Stimulated activated CD4-positive, alpha-beta T cell treated with anti-CD3 and anti-CD28 coated beads, Interleukin-12 subunit alpha, Interleukin-12 subunit beta, amount 100 ng/mL, for 24 hours (primary cell): Measurements from ENCODE around the gene CDK5R1.
"Not testable (repeated sequence)": the region's sequence is repeated elsewhere in the genome, so short reads cannot be mapped to it uniquely, and the experiment has no call there.

Experiments used
- DNase-seq, 2 experiments: peaks; one replicate each; pipeline ENCODE4 v3.0.0-alpha.2; 2020; ENCODE audit warnings: low read depth in 2 of 2

CDK5R1 gene

DNA sequence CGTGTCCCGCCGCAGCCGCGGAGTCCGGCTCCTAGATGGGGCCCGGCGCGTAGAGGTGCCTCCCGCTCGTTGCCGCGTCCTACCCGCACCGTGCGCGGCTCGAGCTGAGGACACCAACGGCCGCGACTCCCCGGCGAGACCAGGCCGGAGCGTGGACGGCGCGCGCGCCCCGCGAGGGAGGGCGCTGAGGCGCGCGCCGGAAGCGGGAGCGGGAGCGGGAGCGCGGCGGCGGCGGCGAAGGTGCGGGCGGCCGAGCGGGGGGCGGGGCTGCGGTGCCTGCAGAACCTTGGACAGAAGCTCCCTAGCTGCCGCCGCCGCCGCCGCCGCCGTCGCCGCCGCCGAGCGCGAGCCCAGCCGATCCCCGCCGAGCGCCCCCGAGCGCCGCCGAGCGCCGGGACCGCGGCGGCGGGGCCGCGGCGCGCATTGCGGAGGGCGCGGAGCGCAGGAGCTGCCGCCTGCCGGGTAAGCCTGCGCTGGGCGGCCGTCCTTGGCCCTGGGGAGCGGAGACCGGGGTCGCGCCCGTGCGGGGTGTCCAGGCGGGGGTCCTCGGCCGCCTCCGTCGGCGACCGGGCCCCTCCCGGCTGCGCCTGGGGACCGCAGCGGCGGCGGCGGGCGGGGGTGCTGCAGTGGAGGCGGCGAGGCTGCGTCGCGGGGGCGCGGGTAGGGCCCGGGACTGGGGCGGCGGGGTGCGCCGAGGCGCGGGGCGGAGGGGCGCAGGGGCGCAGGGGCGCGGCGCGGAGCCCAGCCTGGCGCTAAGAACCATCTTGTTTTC, at the start of gene CDK5R1:
Gene CDK5R1, plus strand, starts transcription at position 293 of the 772 bp plus-strand sequence. CDS start 628 bp downstream, outside the sequence.
- DNase-seq = peak in 1 of 2 experiments; percentile 60

- no peak for DNase-seq
Measured at GRCh38 chr17:32440722-32441121, 46.1 kb upstream of the CDK5R1 start.

DNA sequence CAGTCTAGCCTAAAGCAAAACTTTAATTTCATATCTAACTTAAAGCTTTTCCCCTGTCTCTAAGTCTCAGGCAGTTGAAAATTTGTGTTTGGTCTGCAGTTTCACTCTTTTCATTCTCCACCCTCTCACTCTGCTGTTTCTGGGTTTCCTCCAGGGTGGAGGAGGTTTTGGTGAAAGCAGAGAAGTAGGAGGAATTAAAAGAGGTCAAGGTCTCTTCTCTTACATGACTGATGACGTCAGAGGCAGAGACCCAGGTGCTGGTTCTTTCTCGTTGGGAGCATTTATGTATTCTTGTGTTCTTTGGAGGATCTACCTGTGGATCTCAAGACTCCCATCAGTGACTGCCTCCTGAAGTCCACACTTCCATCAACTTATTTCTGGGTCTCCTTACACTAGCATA, 44.9 kb upstream of the CDK5R1 start:
- DNase-seq = no peak

DNA sequence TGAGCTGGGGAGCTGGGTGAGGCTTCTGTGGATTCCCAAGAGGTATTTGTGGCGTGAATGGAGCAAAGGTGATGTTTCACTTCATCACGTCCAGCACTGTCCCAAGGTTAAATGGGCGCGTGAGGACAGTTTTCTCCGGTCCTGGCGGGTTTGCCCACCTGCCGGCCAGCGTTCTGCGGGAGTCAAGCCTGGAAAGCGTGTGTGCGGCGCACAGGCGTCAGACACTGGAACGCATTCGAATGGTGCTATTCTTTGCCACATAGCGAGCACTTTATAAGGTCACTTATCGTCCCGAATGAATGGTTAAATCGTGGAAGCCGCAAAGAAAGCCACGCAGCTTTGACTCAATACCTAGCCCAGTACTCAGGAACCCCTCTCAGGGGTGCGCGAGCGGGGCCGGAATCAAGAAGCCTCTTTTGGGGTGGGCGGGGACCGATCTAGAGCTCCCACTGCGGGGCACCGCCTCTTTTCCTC, 42.9 kb upstream of the CDK5R1 start:
- DNase-seq = no peak

DNA sequence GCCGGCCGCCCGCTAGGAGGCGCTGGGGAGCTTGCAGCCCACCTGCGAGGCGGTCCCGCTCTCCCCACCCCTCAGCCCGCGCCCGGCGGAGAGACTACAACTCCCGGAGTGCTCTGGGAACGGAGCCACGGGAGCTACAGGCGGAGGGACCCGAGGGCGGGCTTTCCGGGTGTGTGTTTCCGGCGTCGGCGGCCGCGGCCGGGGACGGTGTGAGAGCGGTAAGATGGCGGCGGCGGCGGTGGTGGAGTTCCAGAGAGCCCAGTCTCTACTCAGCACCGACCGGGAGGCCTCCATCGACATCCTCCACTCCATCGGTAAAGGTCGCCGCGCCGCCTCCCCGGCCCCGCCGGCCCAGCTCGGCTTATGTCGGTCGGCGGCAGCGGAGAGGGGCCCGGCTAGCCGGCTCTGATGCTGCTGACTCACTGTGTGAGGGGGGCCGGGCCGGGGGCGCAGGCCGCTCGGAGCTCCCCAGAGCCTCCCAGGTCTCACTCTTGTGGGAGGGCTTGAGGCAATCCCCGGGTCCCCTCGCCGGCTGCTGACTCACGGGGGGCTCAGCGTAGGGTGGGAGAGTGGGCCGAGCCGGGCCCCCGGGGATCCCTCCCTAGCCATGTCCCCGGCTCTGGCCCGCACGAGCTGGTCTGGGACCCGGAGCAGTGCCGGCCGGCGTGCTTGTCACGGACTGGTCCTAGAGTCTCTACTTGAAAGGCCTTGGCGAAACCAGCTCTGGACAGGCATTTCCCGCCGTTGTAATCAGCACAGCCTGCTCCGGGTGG, 42.3 kb upstream of the CDK5R1 start, which contains the start of gene PSMD11:
Gene PSMD11, plus strand, starts transcription at position 210 of the 773 bp plus-strand sequence. Its CDS starts 14 bp downstream, at position 224.
- DNase-seq = peak; percentile 98 to 99

- DNase-seq = peak; percentile 24 to 28
Measured at GRCh38 chr17:32445074-32445415, 41.7 kb upstream of the CDK5R1 start.

DNA sequence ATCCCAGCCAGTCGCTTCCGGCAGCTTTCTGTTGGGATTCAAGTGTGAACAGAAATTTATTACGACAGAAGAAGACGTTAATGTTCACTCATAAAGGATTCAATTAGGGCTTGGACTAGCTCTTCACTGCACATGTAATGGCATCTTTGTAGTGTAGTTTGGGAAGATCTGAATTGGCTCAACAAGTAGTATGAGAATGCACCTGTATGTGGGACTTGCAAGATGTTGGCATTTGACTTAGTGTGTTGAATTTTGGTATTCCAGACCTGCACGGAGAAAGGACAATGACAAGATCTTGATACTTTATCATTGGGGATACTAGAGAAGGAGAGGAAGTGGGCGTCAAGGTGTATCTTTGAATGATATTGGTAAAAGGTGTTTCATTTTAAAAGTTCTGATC, 41.3 kb upstream of the CDK5R1 start:
- no peak for DNase-seq

DNA sequence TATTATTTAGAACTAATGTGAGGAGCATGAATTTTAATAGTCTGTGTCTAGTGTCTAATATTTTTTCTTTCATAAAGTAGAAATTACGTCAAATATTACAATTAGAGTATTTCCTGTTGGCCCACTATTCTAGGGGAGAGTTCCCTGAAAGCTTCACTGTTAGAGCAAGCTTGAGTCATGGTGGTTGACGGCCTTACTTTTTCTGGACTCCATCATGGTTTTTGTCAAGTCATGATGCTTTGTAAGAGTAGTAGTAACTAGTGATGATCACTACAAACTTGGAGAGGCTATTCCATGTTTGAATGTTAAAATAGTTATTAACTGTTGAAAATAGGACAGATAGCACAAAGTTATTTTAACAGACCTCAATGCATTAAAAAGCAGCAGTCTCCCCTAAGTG, 40.8 kb upstream of the CDK5R1 start:
- DNase-seq = no peak

- DNase-seq = no peak
Measured at GRCh38 chr17:32446949-32447348, 39.8 kb upstream of the CDK5R1 start.

DNA sequence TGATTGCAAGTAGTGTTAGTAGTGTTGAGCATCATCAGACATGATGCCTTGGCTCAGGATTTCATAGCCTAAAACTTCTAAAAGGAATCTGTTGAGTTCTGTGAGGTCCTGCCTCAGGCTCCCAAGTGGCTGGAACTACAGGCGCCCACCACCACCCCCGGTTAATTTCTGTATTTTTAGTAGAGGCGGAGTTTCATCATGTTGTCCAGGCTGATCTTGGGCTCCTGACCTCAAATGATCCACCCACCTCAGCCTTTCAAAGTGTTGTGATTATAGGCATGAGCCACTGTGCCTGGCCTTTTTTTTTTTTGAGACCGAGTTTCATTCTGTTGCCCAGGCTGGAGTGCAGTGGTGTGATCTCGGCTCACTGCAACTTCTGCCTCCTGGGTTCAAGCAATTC, 36.8 kb upstream of the CDK5R1 start:
- no peak for DNase-seq

DNA sequence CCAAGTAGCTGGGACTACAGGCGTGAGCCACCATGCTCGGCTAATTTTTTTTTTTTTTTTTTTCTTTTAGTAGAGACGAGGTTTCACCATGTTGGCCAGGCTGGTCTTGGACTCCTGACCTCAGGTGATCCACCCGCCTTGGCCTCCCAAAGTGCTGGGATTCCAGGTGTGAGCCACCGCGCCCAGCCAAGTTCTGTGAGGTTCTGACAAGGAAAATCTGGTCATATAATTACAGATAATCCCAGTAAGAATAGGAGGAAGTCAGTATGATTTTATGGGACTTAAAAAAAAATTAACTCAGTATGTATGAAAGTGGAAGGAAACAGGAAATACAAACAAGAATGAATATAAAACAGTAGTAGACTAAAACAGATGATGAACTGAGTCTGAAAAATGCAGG, 36.4 kb upstream of the CDK5R1 start:
- not testable (repeated sequence) for DNase-seq

DNA sequence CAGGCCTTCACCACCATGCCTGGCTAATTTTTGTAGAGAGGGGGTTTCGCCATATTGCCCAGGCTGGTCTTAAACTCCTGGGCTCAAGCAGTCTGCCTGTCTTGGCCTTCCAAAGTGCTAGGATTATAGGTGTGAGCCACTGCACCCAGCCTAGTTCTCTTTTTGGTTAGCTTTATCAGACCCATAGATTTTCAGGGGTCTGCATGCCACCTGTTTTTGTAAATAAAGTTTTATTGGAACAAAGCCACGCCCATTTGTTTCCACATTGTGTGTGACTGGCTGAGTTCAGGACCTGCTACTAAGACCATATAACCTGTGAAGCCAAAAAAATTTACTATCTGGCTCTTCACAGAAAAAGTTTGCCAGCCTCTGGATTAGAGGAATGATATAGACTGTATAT, 34.9 kb upstream of the CDK5R1 start:
- no peak for DNase-seq

DNA sequence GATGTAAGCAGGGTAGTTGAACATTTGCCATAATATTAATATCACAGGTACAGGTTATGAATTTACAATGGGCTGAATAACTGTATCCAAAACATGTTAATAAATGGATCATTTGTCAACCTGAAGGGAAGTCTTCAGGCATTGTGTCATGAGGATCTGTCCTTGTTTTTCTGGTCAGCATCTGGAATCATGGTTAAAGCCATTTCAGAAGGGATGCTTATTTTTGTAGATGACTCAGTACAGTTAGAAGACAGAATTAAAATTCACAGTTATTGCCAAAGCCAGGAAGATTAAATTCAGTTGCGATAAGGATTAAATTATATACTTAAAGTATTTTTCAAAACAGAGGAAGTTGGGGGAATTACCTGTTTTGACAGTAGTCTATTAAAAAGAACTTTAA, 34.5 kb upstream of the CDK5R1 start:
- DNase-seq = no peak

DNA sequence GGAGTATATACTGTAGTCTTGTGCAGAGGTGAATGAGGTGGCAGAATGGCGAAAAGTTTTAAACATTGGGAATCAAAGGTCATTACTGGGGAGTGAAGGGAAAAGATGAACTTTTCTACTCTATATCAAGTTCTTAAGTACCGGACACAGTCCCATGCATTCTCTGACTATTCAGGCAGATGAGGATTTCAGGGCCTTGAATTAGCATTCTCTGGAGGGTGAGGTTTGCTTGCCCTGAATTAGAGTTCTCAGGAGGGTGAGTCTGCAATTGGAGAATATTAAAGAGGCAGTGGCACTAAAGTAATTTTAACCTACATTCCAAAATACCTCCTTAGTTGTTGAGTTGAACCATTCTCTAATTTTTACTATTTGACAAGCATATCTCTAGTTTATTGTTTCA, 33.4 kb upstream of the CDK5R1 start:
- no peak for DNase-seq

GRCh38 chr17:32458371-32458770, 28.4 kb upstream of the CDK5R1 start:
- DNase-seq = no peak

DNA sequence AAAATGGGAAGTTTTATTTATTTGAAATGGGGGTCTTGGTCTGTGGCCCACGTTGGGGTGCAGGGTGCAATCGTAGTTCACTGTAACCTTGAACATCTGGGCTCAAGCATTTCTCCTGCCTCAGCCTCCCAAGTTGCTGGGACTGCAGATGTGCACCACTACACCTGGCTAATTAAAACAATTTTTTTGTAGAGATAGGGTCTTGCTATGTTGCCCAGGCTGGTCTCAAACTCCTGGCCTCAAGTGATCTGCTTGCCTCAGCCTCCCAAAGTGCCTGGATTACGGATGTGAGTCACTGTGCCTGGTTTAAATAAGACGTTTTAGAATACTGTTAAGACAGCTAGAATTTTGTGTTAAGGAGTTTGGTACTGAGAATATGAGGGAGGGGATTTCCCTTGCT, 26.7 kb upstream of the CDK5R1 start:
- no peak for DNase-seq

- no peak for DNase-seq
Measured at GRCh38 chr17:32461498-32461852, 25.3 kb upstream of the CDK5R1 start.

DNA sequence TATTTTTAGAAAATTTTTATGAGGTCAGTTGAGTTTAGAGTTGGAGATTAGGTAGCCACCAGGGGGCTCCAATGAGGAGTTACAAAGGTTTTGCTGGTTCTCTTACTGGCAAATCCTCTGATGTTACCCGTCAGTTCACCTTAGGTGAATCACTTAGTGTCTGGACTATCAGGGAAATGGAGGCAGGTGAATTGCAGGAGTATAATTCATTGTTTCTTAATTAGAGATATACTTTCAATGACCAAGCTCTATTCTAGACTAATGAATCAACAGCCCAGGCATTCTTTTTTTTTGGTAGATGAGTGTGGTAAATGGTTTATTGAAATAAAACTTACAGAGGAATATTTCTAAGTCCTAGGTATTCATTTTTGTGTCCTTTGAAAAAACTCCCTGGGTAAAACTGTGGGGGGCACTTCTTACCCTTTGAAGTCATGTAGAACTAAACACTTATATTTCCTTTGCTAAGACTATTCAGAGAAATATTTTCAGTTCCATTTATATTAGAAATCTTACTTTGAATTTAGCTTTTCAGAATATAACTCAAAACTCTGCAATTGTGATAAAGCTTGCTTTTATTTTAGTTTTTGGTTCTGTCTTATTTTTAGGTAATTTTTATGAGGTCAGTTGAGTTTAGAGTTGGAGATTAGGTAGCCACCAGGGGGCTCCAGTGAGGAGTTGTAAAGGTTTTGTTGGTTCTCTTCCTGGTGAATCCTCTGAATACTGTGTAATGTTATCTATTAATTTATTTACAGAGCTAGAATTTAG, 24.8 kb upstream of the CDK5R1 start:
- DNase-seq = peak in 1 of 2 experiments; percentile 62

DNA sequence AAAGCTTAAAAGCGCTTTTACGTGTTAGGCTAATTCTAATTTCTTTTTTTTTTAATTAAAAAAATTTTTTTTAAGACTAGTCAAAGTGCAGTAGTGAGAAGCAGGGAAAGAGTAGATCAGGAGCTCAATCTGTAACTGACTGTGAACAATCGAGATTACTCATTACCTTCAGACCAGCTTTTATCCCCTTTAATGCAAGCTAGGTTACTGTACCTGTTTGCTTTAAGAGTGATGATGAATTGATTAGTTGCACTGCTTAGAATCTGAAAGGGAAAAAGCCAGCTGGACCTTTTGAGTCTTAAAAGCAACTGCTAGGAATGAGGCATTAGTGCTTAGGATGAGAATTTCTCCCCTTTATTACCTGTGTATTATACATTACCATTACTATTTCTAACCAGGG, 23.5 kb upstream of the CDK5R1 start:
- no peak for DNase-seq

GRCh38 chr17:32464374-32464773, 22.4 kb upstream of the CDK5R1 start:
- DNase-seq = no peak

GRCh38 chr17:32467949-32468348, 18.8 kb upstream of the CDK5R1 start:
- DNase-seq = no peak

- DNase-seq = no peak
Measured at GRCh38 chr17:32470405-32471167, 16.2 kb upstream of the CDK5R1 start.
